Liver (tissue), 9 donors: Measurements from ENCODE around the gene CHST13. TPM values are rescaled to one million over a fixed set of nuclear protein-coding genes. Genes with fewer than 3 reads are reported as not detected.

Experiments used
- DNase-seq: peaks from one replicate; pipeline ENCODE4 v3.0.0-alpha.2; 2017; ENCODE audit warnings: low spot score
- H3K27ac ChIP-seq, 2 donors: one replicate each; pipeline ENCODE4 v1.7.0; 2013; ENCODE audit warnings: inconsistent platforms in 2 of 2, low read length in 2 of 2, control low read depth in 1 of 2, low read depth in 1 of 2, mild to moderate bottlenecking in 1 of 2
- H3K27me3 ChIP-seq, 4 donors: one replicate each; pipeline versions ENCODE4 v1.6.1 to v1.7.0; 2013; ENCODE audit warnings: low read length in 3 of 4, inconsistent platforms in 1 of 4, mild to moderate bottlenecking in 1 of 4, moderate library complexity in 1 of 4; ENCODE audit not compliant: control insufficient read depth in 4 of 4, insufficient read depth in 4 of 4
- H3K36me3 ChIP-seq, 4 donors: one replicate each; pipeline versions ENCODE4 v1.6.1 to v1.7.0; 2013; ENCODE audit warnings: low read length in 3 of 4, mild to moderate bottlenecking in 3 of 4, low read depth in 1 of 4, moderate library complexity in 1 of 4; ENCODE audit not compliant: control insufficient read depth in 4 of 4, insufficient read depth in 3 of 4
- H3K4me1 ChIP-seq, 4 donors: one replicate each; pipeline versions ENCODE4 v1.6.1 to v1.7.0; 2013; ENCODE audit warnings: low read length in 3 of 4, mild to moderate bottlenecking in 3 of 4, moderate library complexity in 1 of 4; ENCODE audit not compliant: control insufficient read depth in 4 of 4, insufficient read depth in 4 of 4
- H3K4me3 ChIP-seq, 3 donors: one replicate each; pipeline versions ENCODE4 v1.6.1 to v1.7.0; 2013; ENCODE audit warnings: low read length in 3 of 3, control low read depth in 1 of 3, low read depth in 1 of 3, mild to moderate bottlenecking in 1 of 3
- H3K9ac ChIP-seq, 2 donors: one replicate each; pipeline ENCODE4 v1.7.0; 2013; ENCODE audit warnings: low read length in 2 of 2, mild to moderate bottlenecking in 2 of 2, moderate library complexity in 2 of 2, control low read depth in 1 of 2, low read depth in 1 of 2
- H3K9me3 ChIP-seq, 4 donors: one replicate each; pipeline versions ENCODE4 v1.6.1 to v1.7.0; 2013; ENCODE audit warnings: low read length in 3 of 4; ENCODE audit not compliant: control insufficient read depth in 4 of 4
- ATF3 ChIP-seq: IDR thresholded peaks from 2 replicates; pipeline ENCODE4 v1.6.1; 2016; ENCODE audit warnings: antibody characterized with exemption
- EGR1 ChIP-seq, 2 donors: IDR thresholded peaks; 2 replicates each; pipeline ENCODE4 v1.6.1; 2016 to 2018; ENCODE audit warnings: antibody characterized with exemption in 2 of 2, low read depth in 2 of 2
- FOXA1 ChIP-seq: IDR thresholded peaks from 2 replicates; pipeline ENCODE4 v1.6.1; 2016; ENCODE audit warnings: antibody characterized with exemption
- HNF4A ChIP-seq, 2 donors: conservative IDR thresholded peaks; 2 replicates each; pipeline ENCODE4 v1.6.1; 2016; ENCODE audit warnings: antibody characterized with exemption in 2 of 2, mild to moderate bottlenecking in 2 of 2
- MAX ChIP-seq: IDR thresholded peaks from 2 replicates; pipeline ENCODE4 v1.6.1; 2016; ENCODE audit warnings: antibody characterized with exemption
- NR2F2 ChIP-seq: IDR thresholded peaks from 2 replicates; pipeline ENCODE4 v1.6.1; 2016; ENCODE audit warnings: antibody characterized with exemption
- RAD21 ChIP-seq, 2 donors: IDR thresholded peaks; 2 replicates each; pipeline ENCODE4 v1.6.1; 2016; ENCODE audit warnings: antibody characterized with exemption in 2 of 2, mild to moderate bottlenecking in 2 of 2
- REST ChIP-seq: IDR thresholded peaks from 2 replicates; pipeline ENCODE4 v1.6.1; 2016; ENCODE audit warnings: antibody characterized with exemption, mild to moderate bottlenecking
- RXRA ChIP-seq, 2 donors: IDR thresholded peaks; 2 replicates each; pipeline ENCODE4 v1.6.1; 2017 to 2018; ENCODE audit warnings: antibody characterized with exemption in 2 of 2, mild to moderate bottlenecking in 1 of 2
- SP1 ChIP-seq: IDR thresholded peaks from 2 replicates; pipeline ENCODE4 v1.6.1; 2018; ENCODE audit warnings: antibody characterized with exemption, mild to moderate bottlenecking
- TAF1 ChIP-seq: conservative IDR thresholded peaks from 2 replicates; pipeline ENCODE4 v1.6.1; 2016; ENCODE audit warnings: antibody characterized with exemption, mild to moderate bottlenecking
- YY1 ChIP-seq: IDR thresholded peaks from 2 replicates; pipeline ENCODE4 v1.6.1; 2016; ENCODE audit warnings: antibody characterized with exemption, mild to moderate bottlenecking
- ZBTB33 ChIP-seq: IDR thresholded peaks from 2 replicates; pipeline ENCODE4 v1.6.1; 2016; ENCODE audit warnings: antibody characterized with exemption
- WGBS: extraction: QIAGEN DNeasy Blood & Tissue Kit; methylation state at CpG from one replicate; pipeline ENCODE4 v1.1.7; 2013; 5-methylcytosine and 5-hydroxymethylcytosine counted together
- polyA plus RNA-seq, 2 donors: library from polyadenylated mRNA; stranded (reverse) in 1 of 2; unstranded in 1 of 2; fragments of 200-250 nt in 1 of 2; fragments of >200 nt in 1 of 2; fragmentation: Nextera tagmentation in 1 of 2; extraction: Ambion mirVana in 1 of 2; gene quantifications; one replicate each; pipeline versions ENCODE4 v1.2.1 to v1.2.3, GENCODE V29; 2013 to 2015
- total RNA-seq, 2 donors: library from RNA; depleted of rRNA; stranded (reverse); fragments of >200 nt; gene quantifications; one replicate each; pipeline ENCODE4 v1.2.3, GENCODE V29; 2014
- donor health status: healthy.
- donor health status: healthy.
- donor health status: healthy.
- donor health status: healthy.
- donor health status: healthy.

Gene CHST13
- total and polyA plus RNA-seq, 4 donors, result 19.7 to 39.1 (median 25.2) TPM

GRCh38 chr3:126484662-126485061 is 39.3 kb upstream of the CHST13 start (continued):
- TF ChIP-seq ZBTB33 (no peak), FOXA1 (no peak), TAF1 (no peak)

- Histone ChIP-seq H3K4me1 (peaks cover 7 to 47% (median 20%) of the 10 kb centered on the region in 4 donors), H3K27me3 (no peaks in the 10 kb centered on the region), H3K36me3 (peaks cover 0 to 17% (median 11%) of the 10 kb centered on the region in 4 donors), H3K4me3 (no peak overlapping the region), H3K9me3 (no peaks in the 10 kb centered on the region), H3K9ac (no peak overlapping the region), H3K27ac (no peak overlapping the region)
- no peak for TF ChIP-seq YY1
- no peak for TF ChIP-seq RXRA (IDR thresholded peaks at IDR 0.05)
- TF ChIP-seq NR2F2, result no peak
- no peak for TF ChIP-seq RAD21 (IDR thresholded peaks at IDR 0.05)
- no peak for TF ChIP-seq HNF4A (conservative IDR thresholded peaks at IDR 0.05)
- no peak for TF ChIP-seq MAX
- TF ChIP-seq ATF3, result no peak
- no peak for TF ChIP-seq SP1
- TF ChIP-seq EGR1 (IDR thresholded peaks at IDR 0.05; ENCODE audit: low read depth in 2 of 2), result no peak
- no peak for DNase-seq
- WGBS, result 87% methylated on average over 8 of the region's 8 CpGs
Measured at GRCh38 chr3:126485176-126485897, 38.6 kb upstream of the CHST13 start.

- H3K4me3 ChIP-seq, result no peak overlapping the region
- no peak for TF ChIP-seq REST
- 99% methylated on average over 9 of the region's 9 CpGs for WGBS
- no peak overlapping the region for H3K27ac ChIP-seq
- H3K9me3 ChIP-seq, result no peaks in the 10 kb centered on the region
- H3K9ac ChIP-seq, result no peak overlapping the region
- H3K4me1 ChIP-seq, result peaks cover 7 to 47% (median 22%) of the 10 kb centered on the region in 4 donors
- peaks cover 0 to 17% (median 11%) of the 10 kb centered on the region in 4 donors for H3K36me3 ChIP-seq
- DNase-seq, result no peak
- no peaks in the 10 kb centered on the region for H3K27me3 ChIP-seq
Measured at GRCh38 chr3:126485956-126486355, 38.0 kb upstream of the CHST13 start.
